ENCODE results near the gene ADAM22.

Gene ADAM22

GRCh38 chr7:88041583-88041982 is 107.5 kb downstream of the ADAM22 start:
- H3K27ac ChIP-seq, result no peak overlapping the region
- TF ChIP-seq ZFX (IDR thresholded peaks at IDR 0.05; ENCODE audit: borderline replicate concordance), result no peak
- TF ChIP-seq, protein P1, sequence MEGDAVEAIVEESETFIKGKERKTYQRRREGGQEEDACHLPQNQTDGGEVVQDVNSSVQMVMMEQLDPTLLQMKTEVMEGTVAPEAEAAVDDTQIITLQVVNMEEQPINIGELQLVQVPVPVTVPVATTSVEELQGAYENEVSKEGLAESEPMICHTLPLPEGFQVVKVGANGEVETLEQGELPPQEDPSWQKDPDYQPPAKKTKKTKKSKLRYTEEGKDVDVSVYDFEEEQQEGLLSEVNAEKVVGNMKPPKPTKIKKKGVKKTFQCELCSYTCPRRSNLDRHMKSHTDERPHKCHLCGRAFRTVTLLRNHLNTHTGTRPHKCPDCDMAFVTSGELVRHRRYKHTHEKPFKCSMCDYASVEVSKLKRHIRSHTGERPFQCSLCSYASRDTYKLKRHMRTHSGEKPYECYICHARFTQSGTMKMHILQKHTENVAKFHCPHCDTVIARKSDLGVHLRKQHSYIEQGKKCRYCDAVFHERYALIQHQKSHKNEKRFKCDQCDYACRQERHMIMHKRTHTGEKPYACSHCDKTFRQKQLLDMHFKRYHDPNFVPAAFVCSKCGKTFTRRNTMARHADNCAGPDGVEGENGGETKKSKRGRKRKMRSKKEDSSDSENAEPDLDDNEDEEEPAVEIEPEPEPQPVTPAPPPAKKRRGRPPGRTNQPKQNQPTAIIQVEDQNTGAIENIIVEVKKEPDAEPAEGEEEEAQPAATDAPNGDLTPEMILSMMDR (IDR thresholded peaks at IDR 0.05), result no peak

DNA sequence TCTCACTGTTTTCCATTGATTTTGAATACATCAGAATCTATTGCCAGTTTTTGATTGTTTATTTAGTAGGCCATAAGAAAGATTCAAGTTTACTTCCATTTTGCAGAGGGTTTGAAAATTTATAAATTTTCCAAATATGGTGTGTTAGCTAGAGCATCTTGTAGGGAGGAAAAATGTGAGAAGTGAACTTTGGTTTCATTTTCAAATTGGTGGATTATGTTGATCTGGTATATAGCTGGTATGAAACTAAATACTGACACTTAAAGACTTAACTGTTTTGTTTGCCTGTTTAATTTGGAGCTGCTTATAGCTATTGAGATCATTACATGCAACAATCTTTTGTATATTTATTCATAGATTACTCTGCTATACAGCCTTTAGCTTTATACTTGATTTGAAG is 108.1 kb downstream of the ADAM22 start:
- TF ChIP-seq, protein P1 (IDR thresholded peaks at IDR 0.05), result no peak
- no peak for TF ChIP-seq ZFX (IDR thresholded peaks at IDR 0.05; ENCODE audit: borderline replicate concordance)
- H3K27ac ChIP-seq, result no peak overlapping the region

DNA sequence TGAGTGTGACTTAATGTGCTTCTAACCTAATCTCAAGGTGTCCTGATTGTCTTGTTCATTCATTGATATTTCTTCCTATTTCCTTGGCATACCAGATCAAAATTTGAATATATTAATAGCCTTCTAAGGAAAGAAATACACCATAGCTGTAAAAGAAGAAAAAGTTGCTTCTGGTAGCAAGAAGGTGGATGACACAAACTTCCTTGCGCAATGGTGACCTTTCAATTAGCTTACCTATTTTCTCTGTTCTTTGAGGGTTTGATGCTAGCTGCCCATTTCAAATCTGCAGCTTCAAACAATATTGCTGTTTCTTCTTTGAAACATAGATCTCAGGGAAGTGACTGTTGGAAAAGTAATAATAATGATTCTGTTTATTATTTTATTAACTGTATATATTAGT is 108.8 kb downstream of the ADAM22 start:
- no peak for TF ChIP-seq ZFX (IDR thresholded peaks at IDR 0.05; ENCODE audit: borderline replicate concordance)
- TF ChIP-seq, protein P1 (IDR thresholded peaks at IDR 0.05), result no peak

DNA sequence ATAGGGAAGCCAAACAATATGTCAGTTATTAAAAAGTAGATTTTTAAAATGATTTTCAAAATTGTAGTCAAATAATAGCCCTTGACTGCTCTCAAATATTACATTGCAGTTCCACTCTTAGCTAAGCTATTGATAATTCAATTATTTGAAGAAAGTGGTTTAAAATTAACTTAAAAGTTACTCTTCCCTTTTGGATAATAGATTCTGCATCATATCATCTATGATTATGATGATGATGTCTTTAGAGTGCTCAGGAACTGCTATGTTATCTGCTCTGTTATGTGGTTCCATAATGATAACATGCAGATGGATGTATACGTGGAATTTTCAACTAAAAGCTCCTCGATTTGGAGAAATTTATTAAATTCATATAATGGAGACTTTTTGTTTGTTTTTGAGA is 110.0 kb downstream of the ADAM22 start:
- H3K27ac ChIP-seq, result no peak overlapping the region
- TF ChIP-seq ZFX (IDR thresholded peaks at IDR 0.05; ENCODE audit: borderline replicate concordance), result no peak
- TF ChIP-seq, protein P1 (IDR thresholded peaks at IDR 0.05), result no peak

More for the DNA sequence above, 108.8 kb downstream of the ADAM22 start:
- no peak overlapping the region for H3K27ac ChIP-seq

- H3K27ac ChIP-seq, result no peak overlapping the region
- TF ChIP-seq ZFX (IDR thresholded peaks at IDR 0.05; ENCODE audit: borderline replicate concordance), result no peak
- TF ChIP-seq, protein P1 (IDR thresholded peaks at IDR 0.05), result no peak
These were observed 113.0 kb downstream of the ADAM22 start for GRCh38 chr7:88046839-88047573.

- no peak overlapping the region for H3K27ac ChIP-seq
- TF ChIP-seq, protein P1 (IDR thresholded peaks at IDR 0.05), result no peak
These were observed 123.6 kb downstream of the ADAM22 start for GRCh38 chr7:88057655-88058054.

GRCh38 chr7:88062238-88062637 is 128.2 kb downstream of the ADAM22 start:
- TF ChIP-seq ZFX (IDR thresholded peaks at IDR 0.05; ENCODE audit: borderline replicate concordance), result no peak
- TF ChIP-seq, protein P1 (IDR thresholded peaks at IDR 0.05), result no peak
- no peak overlapping the region for H3K27ac ChIP-seq

All from 22Rv1 (cell line).